HepG2 (cell line): ENCODE results near the gene NUAK2.

Source experiments
- NCOR1 ChIP-seq: fragments of 200-600 bp; sonication (generic); IDR thresholded peaks from 2 replicates; pipeline ENCODE4 v1.7.0; 2017; ENCODE audit warnings: antibody characterized with exemption, low read length, borderline replicate concordance
- POLR2A ChIP-seq, 2 experiments: IDR thresholded peaks; 2 replicates each; pipeline ENCODE4 v1.6.1; 2011; ENCODE audit warnings: low read depth in 2 of 2, low read length in 2 of 2, mild to moderate bottlenecking in 1 of 2, moderate library complexity in 1 of 2; ENCODE audit not compliant: insufficient read depth in 1 of 2
- TCF12 ChIP-seq, 2 experiments: fragments of 450-650 bp in 1 of 2; sonication (generic) in 1 of 2; formaldehyde crosslinking in 1 of 2; IDR thresholded peaks; 2 replicates each; pipeline versions ENCODE4 v1.6.1 to v1.8.0; 2017 to 2022; ENCODE audit warnings: antibody characterized with exemption in 1 of 2, mild to moderate bottlenecking in 1 of 2, missing genetic modification reagents in 1 of 2, moderate library complexity in 1 of 2
- U2AF2 ChIP-seq: fragments of 200-400 bp; formaldehyde crosslinking; IDR thresholded peaks from 2 replicates; pipeline ENCODE4 v1.6.1; 2017; ENCODE audit warnings: low read depth, mild to moderate bottlenecking, low read length

DNA sequence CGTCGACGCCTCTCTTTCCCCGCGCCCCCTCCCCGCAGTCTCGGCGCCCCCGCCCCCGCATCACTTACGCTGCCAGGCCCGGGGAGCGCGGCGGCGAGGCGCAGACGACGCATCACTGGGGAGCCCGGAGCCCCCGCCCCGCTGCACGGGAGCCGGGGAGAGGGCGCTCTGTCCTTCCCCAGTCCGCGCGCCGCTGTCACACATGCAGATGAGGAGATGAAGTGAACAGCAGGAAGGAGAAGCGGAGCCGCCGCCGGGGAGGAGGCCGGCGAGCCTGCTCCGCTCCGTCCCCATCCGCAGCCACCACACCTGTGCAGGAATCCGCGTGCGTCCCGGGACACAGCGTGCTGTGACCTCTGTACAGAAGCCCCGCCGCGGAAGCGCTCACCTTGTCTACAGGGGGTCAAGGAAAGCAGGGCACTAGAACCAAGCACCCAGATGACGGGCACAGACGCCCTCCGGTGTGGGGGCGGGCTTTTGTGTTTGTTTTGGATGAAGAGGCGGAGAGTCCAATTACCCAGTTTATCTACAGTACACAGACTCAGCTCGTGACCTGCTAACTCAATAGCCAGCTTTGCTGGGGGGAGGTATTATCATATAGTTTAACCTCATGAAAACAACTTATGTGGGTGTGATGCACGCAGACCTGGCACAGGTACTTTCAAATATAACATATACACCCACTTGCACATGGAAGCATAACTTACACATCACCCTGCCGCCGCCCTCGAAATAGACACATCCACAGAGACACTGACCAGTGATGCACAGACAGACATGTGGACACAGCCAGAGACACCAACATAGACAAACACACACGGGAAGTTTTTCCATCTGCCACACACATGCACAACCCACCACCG, 22.8 kb upstream of the NUAK2 start:
- TF ChIP-seq POLR2A (IDR thresholded peaks at IDR 0.05; ENCODE audit: insufficient read depth in 1 of 2, low read depth in 2 of 2, low read length in 2 of 2) (no peak), TCF12 (IDR thresholded peaks at IDR 0.05) (no peak), TCF12 (CRISPR knock-in tag; IDR thresholded peaks at IDR 0.05) (no peak), NCOR1 (no peak), U2AF2 (no peak)
